HepG2 (cell line): ENCODE data around the gene KLF16.

Experiments
- ELF4 ChIP-seq: sonication (generic); formaldehyde crosslinking; IDR thresholded peaks from 2 replicates; pipeline ENCODE4 v1.5.0; 2020; ENCODE audit warnings: missing genetic modification reagents, mild to moderate bottlenecking, moderate library complexity, borderline replicate concordance
- FOXP1 ChIP-seq, 2 experiments: fragments of 450-650 bp in 1 of 2; IDR thresholded peaks; 2 replicates each; pipeline ENCODE4 v1.6.1; 2017 to 2018; ENCODE audit warnings: antibody characterized with exemption in 1 of 2
- JUNB ChIP-seq: sonication (generic); formaldehyde crosslinking; IDR thresholded peaks from 2 replicates; pipeline ENCODE4 v1.8.0; 2022; ENCODE audit warnings: missing genetic modification reagents, mild to moderate bottlenecking, borderline replicate concordance
- JUND ChIP-seq: sonication (generic); formaldehyde crosslinking; IDR thresholded peaks from 2 replicates; pipeline ENCODE4 v1.8.0; 2022; ENCODE audit warnings: mild to moderate bottlenecking, missing genetic modification reagents
- KLF6 ChIP-seq: IDR thresholded peaks from 2 replicates; pipeline ENCODE4 v1.8.0; 2016; ENCODE audit warnings: missing biosample characterization, missing genetic modification reagents
- MAZ ChIP-seq, 2 experiments: sonication (generic) in 1 of 2; formaldehyde crosslinking in 1 of 2; IDR thresholded peaks; 2 replicates each; pipeline versions ENCODE4 v1.5.0 to v1.6.1; 2012 to 2020; ENCODE audit warnings: low read depth in 2 of 2, mild to moderate bottlenecking in 2 of 2, borderline replicate concordance in 1 of 2, improper control_type of control experiment in 1 of 2, low read length in 1 of 2, missing genetic modification reagents in 1 of 2, moderate library complexity in 1 of 2
- POLR2A ChIP-seq, 2 experiments: IDR thresholded peaks; 2 replicates each; pipeline ENCODE4 v1.6.1; 2011; ENCODE audit warnings: low read depth in 2 of 2, low read length in 2 of 2, mild to moderate bottlenecking in 1 of 2, moderate library complexity in 1 of 2; ENCODE audit not compliant: insufficient read depth in 1 of 2
- SUZ12 ChIP-seq: fragments of 150-350 bp; IDR thresholded peaks from 2 replicates; pipeline ENCODE4 v1.6.1; 2014; ENCODE audit warnings: low read depth, low read length
- SYNCRIP ChIP-seq: fragments of 200-400 bp; formaldehyde crosslinking; IDR thresholded peaks from 2 replicates; pipeline ENCODE4 v1.6.1; 2018; ENCODE audit warnings: mild to moderate bottlenecking, low read depth, low read length; ENCODE audit not compliant: insufficient read depth
- ZNF138 ChIP-seq: sonication (generic); formaldehyde crosslinking; IDR thresholded peaks from 2 replicates; pipeline ENCODE4 v1.5.0; 2020; ENCODE audit warnings: mild to moderate bottlenecking, low read depth, missing genetic modification reagents
- ZNF282 ChIP-seq: fragments of 450-650 bp; IDR thresholded peaks from 2 replicates; pipeline ENCODE4 v1.6.1; 2018; ENCODE audit not compliant: partially characterized antibody
- ZNF510 ChIP-seq: sonication (generic); formaldehyde crosslinking; IDR thresholded peaks from 2 replicates; pipeline ENCODE4 v1.4.0; 2020; ENCODE audit warnings: low read depth, mild to moderate bottlenecking, missing genetic modification reagents
- ZNF569 ChIP-seq: sonication (generic); formaldehyde crosslinking; IDR thresholded peaks from 2 replicates; pipeline ENCODE4 v1.5.0; 2020; ENCODE audit warnings: mild to moderate bottlenecking, missing genetic modification reagents, moderate library complexity, borderline replicate concordance

GRCh38 chr19:1806184-1807029 lies 57.0 kb downstream of the KLF16 start:
- no peak for TF ChIP-seq MAZ (IDR thresholded peaks at IDR 0.05; ENCODE audit: borderline replicate concordance, low read depth, low read length)
- TF ChIP-seq MAZ (CRISPR knock-in tag; IDR thresholded peaks at IDR 0.05; ENCODE audit: low read depth), result no peak
- TF ChIP-seq JUNB (CRISPR knock-in tag), result no peak
- TF ChIP-seq SUZ12, result no peak
- no peak for TF ChIP-seq ZNF569 (CRISPR knock-in tag)
- TF ChIP-seq KLF6, result no peak
- TF ChIP-seq ZNF282, result no peak
- TF ChIP-seq SYNCRIP, result no peak
- TF ChIP-seq JUND (CRISPR knock-in tag), result no peak
- no peak for TF ChIP-seq ZNF138
- no peak for TF ChIP-seq FOXP1 (IDR thresholded peaks at IDR 0.05)
- TF ChIP-seq FOXP1 (CRISPR knock-in tag; IDR thresholded peaks at IDR 0.05), result no peak
- no peak for TF ChIP-seq ZNF510 (CRISPR knock-in tag)
- no peak for TF ChIP-seq POLR2A (IDR thresholded peaks at IDR 0.05; ENCODE audit: insufficient read depth in 1 of 2, low read depth in 2 of 2, low read length in 2 of 2)
- no peak for TF ChIP-seq ELF4
